AG09309 (cell line): ENCODE data around the gene EIF4G3.
A peak's percentile ranks its signal among the peaks of the same experiment; 100 is the strongest.
"Not testable (repeated sequence)": the region's sequence is repeated elsewhere in the genome, so short reads cannot be mapped to it uniquely, and the experiment has no call there.

Experiments
- DNase-seq: peaks from one replicate; pipeline ENCODE4 v3.0.0-alpha.2; 2010; ENCODE audit warnings: low read depth
- H3K4me3 ChIP-seq: 2 replicates; pipeline ENCODE4 v1.5.1; 2011; ENCODE audit warnings: mild to moderate bottlenecking, low read depth, low read length, moderate library complexity; ENCODE audit not compliant: control insufficient read depth
- CTCF ChIP-seq: IDR thresholded peaks from 2 replicates; pipeline ENCODE4 v1.5.1; 2011; ENCODE audit warnings: mild to moderate bottlenecking, low read depth, low read length, inconsistent platforms; ENCODE audit not compliant: insufficient read depth, control insufficient read depth; ENCODE audit errors: missing control alignments

Gene EIF4G3

GRCh38 chr1:21027805-21028204, 148.9 kb downstream of the EIF4G3 start:
- no peak overlapping the region for H3K4me3 ChIP-seq
- no peak for TF ChIP-seq CTCF
- DNase-seq = no peak

- TF ChIP-seq CTCF = no peak
- no peak for DNase-seq
- no peak overlapping the region for H3K4me3 ChIP-seq
Observed at GRCh38 chr1:21024918-21025317, 151.8 kb downstream of the EIF4G3 start.

GRCh38 chr1:21024136-21024896, 152.4 kb downstream of the EIF4G3 start:
- not testable (repeated sequence) for H3K4me3 ChIP-seq, DNase-seq

- no peak overlapping the region; the same call in none of the 2 replicates for H3K4me3 ChIP-seq
- no peak for TF ChIP-seq CTCF
- DNase-seq = peak; percentile 95
Observed at GRCh38 chr1:21022279-21023040, 154.2 kb downstream of the EIF4G3 start.

- TF ChIP-seq CTCF = no peak
- DNase-seq = no peak
- H3K4me3 ChIP-seq = no peak overlapping the region
Observed at GRCh38 chr1:21021311-21021710, 155.4 kb downstream of the EIF4G3 start.

- DNase-seq = no peak
- TF ChIP-seq CTCF = no peak
Observed at GRCh38 chr1:21020151-21020550, 156.5 kb downstream of the EIF4G3 start.

GRCh38 chr1:21018673-21019072, 158.0 kb downstream of the EIF4G3 start:
- no peak for TF ChIP-seq CTCF
- no peak for DNase-seq
- H3K4me3 ChIP-seq = no peak overlapping the region

More at GRCh38 chr1:21020151-21020550, 156.5 kb downstream of the EIF4G3 start:
- no peak overlapping the region for H3K4me3 ChIP-seq
